Amniotic stem cell (primary cell): ENCODE measurements around the gene TUBA4A.
"Not testable (repeated sequence)": the region's sequence is repeated elsewhere in the genome, so short reads cannot be mapped to it uniquely, and the experiment has no call there.

Experiments used
- DNase-seq: peaks from one replicate; lab custom pipeline; 2025; lab: John Stamatoyannopoulos, UW

The TUBA4A gene

DNA sequence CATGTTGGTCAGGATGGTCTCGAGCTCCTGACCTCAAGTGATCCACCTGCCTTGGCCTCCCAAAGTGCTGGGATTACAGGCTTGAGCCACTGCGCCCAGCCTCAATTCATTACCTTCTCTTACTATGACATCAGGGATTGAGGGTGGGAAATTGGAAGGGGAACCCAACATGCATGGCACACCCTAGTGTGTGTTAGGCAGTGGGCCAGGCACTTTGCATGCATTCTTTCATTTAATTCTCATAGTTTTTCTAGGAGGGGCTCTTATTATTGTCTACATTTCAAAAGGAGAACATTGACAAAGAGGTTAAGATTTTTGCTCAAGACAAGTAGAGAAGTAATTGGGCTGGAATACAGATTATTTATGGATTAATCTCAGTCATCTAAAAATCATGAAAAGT is 14.6 kb upstream of the TUBA4A start:
- no peak for DNase-seq

DNA sequence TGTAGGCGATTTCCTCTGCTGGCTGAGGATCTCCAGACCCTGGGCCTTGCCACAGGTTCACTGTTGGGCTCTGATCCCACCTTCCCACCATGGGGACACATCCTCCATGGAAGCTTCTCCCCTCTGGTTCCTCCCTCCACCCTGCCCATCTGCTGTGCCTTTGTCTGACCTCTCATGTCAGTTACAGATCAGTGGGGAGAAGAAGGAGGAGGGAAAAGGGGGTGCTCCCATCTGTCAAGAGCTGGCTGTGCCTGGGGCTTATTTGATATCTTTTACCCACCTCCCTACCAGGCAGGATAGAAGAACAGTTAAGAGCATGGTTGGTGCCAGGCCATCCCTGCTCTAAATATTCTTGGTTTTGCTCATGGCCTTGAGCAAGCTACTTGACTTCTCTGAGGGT is 13.2 kb upstream of the TUBA4A start:
- DNase-seq = no peak

DNA sequence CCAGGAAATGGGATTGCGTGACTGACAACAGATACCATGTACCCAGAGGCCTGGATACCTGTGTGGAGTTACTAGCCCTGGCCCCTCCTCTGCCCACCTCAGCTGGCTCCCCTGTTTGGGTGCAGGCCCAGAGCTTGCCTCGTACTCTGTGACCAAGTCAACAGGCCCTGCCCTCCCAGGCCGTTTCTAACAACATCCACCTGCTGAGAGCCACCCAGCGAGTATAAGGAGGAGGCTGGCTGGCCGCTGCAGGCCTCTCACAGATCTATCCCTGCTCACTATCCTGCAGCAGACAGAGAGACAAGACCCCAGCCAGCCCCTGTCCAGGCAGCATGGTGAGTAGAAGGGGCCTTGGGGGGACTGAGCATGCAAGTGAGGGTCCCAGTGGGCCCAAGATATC is 12.5 kb upstream of the TUBA4A start:
- DNase-seq = no peak

DNA sequence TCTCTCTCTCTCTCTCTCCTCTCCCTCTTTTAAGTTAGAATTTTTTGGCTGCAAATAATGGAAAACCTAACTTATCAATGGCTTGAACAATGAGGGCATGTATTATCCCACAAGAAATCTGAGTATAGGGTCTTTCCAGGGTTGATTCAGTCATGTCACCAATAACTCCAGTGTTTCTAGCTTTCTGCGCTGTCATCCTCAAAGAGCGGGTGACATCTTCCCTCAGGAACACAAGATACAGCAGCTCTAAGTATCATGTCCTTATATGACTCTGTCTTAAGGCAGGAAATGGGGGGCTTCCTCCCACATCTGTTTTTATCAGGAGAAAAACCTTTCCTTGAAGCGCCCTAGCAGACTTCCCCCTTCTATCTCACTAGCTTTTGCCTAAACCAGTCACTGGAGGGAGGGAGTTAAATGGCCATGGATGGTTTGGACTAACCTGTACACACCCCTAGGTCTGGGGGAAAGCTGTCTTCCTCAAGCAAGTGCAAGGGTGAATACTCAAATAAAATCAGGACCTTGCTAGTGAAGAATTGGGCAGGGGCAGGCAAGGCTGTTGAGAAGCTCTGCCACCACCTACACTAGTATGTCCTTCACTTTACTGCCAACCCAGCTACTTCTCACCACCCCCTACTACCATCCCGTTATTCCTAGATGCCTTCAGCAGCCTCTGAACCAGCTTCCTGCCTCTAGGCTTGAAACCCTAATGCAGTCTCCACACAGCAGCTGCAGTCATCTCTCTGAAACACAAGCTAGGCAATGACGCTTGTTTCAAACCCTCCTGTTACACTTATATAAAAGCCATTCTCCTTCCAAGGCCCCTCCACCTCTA is 7.5 kb upstream of the TUBA4A start:
- DNase-seq = no peak

DNA sequence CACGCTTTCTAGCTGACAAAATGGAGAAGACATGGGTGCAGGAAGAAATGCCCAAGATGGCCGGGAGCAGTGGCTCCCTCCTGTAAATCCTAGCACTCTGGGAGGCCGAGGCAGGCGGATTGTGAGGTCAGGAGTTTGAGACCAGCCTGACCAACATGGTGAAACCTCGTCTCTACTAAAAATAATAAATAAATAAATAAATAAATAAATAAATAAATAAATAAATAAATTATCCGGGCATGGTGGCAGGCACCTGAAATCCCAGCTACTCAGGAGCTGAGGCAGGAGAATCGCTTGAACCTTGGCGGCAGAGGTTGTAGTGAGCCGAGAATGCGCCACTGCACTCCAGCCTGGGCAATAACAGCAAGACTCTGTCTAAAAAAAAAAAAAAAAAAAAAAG is 5.2 kb upstream of the TUBA4A start:
- DNase-seq = not testable (repeated sequence)

DNA sequence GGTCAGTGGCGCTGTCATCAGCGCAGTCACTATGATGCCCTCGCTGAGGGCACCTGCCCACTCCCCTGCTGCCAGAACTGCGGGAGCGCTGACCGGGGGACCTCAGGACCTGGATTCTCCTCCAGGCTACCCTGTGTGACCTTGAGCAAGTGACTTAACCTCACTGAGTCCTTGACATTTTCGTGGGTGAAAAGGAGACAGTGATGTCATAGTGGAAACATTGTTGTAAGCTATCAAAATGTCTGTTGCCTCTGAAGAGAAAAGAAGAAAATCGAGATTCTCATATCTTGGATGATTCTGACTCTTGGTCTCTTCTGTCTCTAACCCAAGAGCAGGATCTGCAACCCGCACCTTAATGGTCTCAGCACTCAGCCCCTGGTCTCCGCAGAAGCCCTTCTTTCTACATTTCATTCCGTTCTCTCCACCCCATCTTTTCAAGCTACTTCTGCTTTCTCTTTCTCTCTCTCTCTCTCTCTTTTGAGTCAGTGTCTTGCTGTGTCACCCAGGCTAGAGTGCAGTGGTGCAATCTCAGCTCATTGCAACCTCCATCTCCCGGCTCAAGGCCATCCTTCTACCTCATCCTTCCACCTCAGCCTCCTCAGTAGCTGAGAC is 978 bp upstream of the TUBA4A start:
- DNase-seq = no peak

DNA sequence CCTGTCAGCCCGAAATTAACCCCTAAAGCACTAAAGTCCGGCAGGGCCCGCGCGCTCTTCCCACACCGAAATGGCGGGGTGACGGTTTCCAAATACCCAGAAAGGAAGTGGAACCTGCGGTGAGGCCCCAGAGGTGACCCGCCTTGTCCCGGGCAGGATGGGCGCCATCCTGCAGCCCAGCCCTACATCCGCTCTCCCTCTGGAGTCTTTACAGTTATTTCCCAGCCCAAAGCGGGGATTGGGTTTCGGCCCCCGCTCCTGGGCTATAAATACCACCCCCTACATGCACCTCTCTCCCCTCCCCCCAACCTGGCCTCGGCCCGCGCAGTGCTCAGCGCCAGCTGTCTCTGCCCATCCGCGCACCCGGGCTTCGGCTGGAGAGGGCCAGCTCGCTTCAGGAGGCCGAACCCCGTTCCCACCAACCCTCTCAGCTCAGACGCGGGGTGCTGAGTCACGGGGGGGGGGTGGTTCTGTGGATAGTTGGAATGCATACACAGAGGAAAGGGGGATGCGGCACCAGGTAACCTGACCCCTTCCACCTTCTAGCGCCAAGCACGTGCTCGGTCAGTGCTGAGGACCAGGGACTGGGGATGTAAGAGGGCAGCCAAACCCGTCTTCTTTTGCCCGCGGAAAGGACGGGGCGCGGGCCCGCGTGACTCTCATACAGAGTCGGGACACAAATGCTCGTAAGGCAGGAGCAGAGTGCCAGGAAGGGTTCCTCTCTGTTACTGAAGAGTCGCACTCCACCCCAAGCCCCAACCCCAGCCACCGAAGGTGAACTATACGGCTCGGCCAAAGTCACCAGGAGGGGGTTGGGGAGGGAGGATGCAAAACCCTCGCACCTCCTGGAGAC is 592 bp downstream of the TUBA4A start, which contains the start of gene TUBA4B:
TSS of gene TUBA4B (plus strand) at position 344 of the 853 bp plus-strand sequence. CDS start at position 509, 165 bp downstream.
- DNase-seq = no peak

DNA sequence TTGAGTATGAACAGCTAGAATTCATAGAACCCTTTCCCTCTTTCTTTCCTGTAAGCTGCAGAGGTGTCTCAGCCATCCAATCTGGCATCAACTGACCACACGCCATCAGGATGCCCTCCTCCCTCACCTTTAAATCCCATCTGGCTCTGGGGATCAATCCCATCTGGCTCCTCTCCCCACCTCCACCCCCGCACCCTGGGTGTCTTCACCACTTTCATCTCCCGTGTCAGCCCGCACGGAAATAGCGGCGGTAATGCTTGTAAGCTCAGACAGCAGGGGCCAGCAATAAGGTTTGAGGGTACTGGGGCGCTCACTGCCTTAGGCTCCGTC is 1.2 kb downstream of the TUBA4A start:
- DNase-seq = no peak

DNA sequence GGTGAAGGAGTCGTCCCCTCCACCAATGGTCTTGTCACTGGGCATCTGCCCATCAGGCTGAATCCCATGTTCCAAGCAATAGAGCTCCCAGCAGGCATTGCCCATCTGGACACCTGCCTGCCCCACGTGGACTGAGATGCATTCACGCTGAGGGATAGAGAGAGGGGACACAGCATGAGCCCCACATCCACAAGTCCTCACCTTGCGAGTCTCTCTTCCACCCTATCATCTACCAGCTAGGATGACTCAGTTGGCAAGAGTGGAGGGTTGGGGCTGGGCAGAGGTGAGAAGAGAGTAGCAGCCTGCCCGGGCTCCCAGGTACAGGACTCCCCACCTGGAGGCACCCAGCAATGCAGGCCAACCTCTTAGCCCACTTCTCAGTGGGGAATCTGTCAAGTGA is 1.6 kb downstream of the TUBA4A start:
- no peak for DNase-seq

DNA sequence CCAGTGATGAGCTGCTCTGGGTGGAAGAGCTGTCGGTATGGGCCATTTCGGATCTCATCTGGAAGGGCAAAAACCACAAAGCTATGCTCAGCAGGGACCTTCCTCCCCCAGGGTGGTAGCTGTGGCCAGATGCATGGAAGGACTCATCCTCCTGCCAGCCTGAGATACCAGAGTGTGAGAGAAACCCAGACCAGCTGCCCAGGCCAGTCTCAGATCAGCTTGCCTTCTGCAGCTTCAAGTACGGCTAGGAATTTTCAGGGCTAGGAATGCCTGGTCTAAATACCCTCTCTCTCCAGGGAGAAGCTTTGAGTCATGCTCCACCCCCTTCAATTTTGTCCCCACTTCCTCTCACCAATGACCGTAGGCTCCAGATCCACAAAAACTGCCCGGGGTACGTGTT is 2.1 kb downstream of the TUBA4A start:
- no peak for DNase-seq

DNA sequence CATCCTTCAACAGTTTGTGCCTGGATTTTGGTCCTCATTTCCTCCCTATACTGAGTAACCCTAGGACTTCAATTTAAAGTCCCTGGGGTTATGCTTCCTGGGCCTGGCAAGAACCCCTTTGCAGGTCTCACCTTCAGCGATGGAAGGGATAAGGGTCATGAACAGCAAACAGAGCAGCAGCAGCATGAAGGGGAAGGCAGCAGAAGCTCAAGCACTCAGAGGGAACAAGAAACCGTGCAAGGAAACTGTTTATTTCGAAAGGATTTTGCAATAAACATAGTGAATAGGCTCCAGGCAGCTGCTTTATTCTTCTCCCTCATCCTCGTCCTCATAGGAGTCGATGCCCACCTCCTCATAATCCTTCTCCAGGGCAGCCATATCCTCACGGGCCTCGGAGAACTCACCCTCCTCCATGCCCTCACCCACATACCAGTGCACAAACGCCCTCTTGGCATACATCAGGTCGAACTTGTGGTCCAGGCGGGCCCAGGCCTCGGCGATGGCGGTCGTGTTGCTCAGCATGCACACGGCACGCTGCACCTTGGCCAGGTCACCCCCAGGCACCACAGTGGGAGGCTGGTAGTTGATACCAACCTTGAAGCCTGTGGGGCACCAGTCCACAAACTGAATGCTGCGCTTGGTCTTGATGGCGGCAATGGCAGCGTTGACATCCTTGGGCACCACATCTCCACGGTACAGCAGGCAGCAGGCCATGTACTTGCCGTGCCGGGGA is 3.5 kb downstream of the TUBA4A start:
- DNase-seq = no peak

DNA sequence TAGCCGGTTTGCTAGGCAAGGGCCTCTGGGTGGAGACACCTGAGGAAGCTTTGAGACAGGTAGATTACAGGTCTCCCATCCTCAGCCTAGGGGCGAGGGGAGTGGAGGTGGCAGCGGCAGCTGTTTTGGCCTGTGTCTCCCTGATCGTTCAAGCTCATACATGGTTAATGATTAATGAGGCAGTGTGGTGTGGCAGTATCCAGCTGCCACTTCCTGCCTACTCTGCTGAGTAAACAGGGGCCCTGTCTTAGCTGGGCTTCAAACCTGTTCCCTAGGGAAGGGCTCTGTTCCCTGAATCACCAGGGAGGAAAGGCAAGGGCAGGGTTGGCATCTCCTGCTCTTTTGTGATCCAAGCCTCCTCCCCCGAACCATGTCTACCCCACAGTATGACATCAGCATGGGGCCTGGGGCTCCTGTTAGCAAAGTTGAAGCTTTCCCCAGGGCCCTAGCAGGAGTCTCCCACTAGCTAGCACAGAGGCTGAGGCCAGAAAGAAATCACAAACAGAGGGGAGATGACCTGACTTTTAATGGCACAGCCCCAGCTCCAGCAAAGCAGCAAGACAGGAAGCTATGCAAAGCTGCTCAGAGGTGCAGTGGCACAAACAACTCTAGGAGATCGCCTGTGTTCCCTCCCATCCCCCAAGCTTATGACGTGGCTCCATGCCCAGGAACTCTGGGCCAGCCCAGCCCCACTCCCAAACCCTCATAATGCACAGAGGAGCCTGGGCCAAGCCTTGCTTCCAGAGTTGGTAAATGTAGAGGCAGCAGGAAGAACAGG is 4.3 kb downstream of the TUBA4A start:
- peak; percentile 25 for DNase-seq

DNA sequence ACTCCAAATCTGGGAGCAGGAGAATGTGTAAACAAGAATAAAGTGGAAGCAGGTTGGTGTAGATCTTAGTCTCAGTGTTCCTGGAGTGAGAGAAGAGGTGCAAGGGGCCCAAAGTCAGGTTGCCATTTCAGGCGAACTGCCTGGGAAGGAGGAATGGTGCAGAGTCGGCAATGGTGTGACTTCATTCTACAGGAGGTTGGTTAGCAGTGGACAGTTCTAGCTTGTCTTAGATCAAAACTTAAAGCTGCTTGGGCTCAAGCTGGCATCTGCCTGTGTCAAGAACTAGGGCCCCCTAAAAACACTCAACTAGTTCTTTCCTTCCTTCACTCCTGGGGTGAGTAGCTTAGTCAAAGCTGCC is 4.9 kb downstream of the TUBA4A start:
- DNase-seq = no peak

DNA sequence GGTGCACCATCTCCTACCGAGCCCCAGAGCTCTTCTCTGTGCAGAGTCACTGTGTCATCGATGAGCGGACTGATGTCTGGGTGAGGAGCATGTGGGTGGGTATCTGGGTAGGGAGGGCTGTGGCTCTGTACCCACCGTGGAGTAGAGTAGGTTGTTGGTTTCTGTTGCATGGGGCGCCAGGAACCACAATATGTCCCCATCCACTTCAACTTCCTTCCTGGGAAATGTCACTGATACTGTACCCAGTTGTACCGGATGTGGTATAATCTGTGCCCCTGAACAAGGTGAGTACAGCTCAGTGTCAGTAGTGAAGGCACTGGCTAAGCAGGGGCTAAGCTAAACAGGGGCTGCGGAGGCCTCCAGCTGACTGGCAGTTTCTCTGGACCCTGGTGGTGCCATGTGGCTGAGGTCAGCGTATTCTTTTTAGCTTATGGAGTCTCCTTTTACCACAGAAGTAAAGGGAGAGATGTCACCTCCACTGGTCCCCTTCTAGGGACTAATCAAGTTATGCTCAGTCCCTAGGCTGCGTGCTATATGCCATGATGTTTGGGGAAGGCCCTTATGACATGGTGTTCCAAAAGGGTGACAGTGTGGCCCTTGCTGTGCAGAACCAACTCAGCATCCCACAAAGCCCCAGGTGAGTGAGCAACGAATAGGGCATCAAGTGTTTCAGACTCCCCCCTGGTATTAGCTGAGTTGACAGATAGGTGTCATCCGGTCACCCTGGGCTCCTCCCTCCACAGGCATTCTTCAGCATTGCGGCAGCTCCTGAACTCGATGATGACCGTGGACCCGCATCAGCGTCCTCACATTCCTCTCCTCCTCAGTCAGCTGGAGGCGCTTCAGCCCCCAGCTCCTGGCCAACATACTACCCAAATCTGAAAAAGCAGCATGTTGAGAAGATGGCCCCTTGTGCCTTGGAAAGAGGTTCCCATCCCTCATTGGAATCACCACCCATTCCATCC is 5.8 kb downstream of the TUBA4A start:
- no peak for DNase-seq

DNA sequence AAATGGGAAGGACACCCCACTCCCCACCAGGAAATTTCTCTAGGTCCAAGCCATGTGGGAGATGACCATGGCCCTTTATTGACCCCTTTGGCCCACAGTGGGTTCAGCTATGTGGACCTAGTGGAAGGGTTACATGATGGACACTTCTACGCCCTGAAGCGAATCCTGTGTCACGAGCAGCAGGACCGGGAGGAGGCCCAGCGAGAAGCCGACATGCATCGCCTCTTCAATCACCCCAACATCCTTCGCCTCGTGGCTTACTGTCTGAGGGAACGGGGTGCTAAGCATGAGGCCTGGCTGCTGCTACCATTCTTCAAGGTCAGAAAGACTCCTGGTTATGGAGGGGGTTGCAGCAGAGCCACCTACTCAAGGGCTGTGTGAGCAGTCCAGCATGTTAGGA is 7.2 kb downstream of the TUBA4A start:
- DNase-seq = no peak

DNA sequence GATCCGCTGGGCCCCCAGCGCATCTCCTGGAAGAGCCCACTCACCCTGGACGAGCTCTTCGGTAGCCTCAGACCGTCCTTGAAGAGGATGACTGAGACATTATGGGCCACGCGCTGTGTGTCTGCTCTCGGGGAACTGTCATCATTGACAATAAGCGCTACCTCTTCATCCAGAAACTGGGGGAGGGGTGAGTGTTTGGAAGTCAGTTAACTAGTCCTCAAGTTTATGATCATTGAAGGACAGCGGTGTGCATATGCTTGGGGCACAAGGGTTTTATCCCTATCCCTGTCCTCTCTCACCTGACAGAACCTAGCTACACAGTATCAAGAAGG is 7.9 kb downstream of the TUBA4A start:
- no peak for DNase-seq

DNA sequence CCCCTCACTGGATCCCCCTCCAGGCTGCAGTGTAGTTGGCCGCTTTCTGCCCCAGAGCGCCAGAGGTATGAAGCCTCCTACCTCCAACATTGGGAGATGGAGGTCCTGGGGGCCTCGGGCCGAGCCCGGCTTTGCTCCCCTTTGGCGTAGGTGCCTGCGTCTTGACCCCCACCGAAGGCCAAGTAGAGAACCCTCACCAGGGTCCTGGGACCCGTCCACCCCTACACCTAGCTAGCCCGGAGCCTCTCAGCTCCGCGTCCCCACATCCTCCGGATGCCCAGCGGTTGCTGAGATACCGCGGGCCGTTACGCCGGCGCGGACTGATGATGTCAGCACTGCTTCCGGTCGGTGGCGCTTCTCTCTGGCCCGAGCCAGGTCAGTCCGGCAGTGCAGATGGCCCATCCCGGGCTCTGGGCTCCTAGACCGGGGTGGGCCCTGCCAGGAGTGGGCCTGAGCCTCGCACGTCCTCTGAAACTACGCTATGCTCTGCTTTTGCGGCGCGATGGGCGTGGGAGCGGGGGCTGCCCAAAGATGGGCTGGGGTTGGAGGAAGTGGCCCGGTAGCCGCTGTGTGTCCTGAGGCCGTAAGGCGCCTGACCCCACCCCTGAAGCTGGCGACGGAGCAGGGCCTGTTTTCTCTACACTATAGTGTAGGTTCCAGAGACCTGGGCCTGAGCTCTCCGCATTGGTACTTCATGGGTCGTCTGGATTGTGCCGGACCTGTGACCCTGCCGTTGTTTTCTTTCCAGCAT is 8.4 kb downstream of the TUBA4A start, which contains the start of the genes GLB1L and STK16:
TSS of gene GLB1L (minus strand) at position 297 of the 751 bp plus-strand sequence. CDS start 1,871 bp downstream, outside the sequence.
TSS of gene STK16 (plus strand) at position 332 of the 751 bp plus-strand sequence. CDS start 521 bp downstream, outside the sequence.
- DNase-seq = peak; percentile 67

DNA sequence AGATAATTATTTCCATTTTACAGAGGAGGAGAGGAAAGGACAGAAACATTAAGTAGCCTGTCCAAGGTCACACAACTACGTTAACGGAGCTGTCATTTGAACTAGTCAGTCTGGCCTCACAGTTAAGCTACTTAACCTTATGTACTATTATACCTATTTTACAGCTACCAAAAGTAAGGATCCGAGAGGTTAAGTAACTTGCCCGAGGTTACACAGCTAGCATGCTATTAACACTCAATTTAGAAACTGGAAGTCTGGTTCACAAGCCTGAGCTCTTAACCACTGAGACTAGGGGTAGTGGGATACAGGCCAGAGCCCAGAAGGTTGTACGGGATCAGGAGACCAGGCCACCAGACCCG is 8.9 kb downstream of the TUBA4A start:
- no peak for DNase-seq

DNA sequence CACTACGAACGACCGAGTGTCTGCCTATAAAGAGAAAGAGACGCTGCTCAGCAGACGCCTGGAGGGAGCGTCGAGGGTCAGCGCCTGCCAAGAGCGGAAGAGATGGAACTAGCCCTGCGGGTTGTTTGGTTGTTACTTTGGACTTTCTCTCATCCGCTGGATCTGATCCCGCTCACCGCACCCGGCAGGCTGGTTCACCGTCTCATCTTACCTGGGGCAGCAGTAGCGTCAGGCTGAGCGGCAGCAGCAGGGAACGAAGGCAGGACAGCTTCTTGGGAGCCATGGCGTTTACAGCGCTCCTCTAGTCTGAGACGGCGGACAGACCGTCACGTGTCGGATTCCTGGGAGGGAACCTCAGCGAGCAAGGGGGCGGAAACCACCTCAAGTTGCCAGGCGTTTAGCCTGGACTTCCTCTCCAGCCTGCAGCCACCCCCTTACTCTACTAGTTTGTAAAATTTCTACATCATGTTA is 10.4 kb downstream of the TUBA4A start:
- no peak for DNase-seq
